Measurements from ENCODE around the gene DTNB.

The DTNB gene

GRCh38 chr2:25375371-25375988 lies 297.9 kb downstream of the DTNB start:
- in situ Hi-C loops (cut with MboI; ENCODE audit: low sequenced_read_pairs): no loop called here

- in situ Hi-C loops (cut with MboI; ENCODE audit: low sequenced_read_pairs): no loop called here
These were observed 298.6 kb downstream of the DTNB start for GRCh38 chr2:25374827-25375226.

- in situ Hi-C loops (cut with MboI; ENCODE audit: low sequenced_read_pairs): no loop called here
These were observed 299.0 kb downstream of the DTNB start for GRCh38 chr2:25374411-25374810.

GRCh38 chr2:25373269-25373981 lies 300.0 kb downstream of the DTNB start:
- in situ Hi-C loops (cut with MboI; ENCODE audit: low sequenced_read_pairs): no loop called here

- in situ Hi-C loops (cut with MboI; ENCODE audit: low sequenced_read_pairs): no loop called here
These were observed 300.7 kb downstream of the DTNB start for GRCh38 chr2:25372405-25373268.

GRCh38 chr2:25371253-25372241 lies 301.8 kb downstream of the DTNB start:
- in situ Hi-C loops (cut with MboI; ENCODE audit: low sequenced_read_pairs): no loop called here

GRCh38 chr2:25369876-25370275 lies 303.5 kb downstream of the DTNB start:
- in situ Hi-C loops (cut with MboI; ENCODE audit: low sequenced_read_pairs): no loop called here

GRCh38 chr2:25369439-25369838 lies 303.9 kb downstream of the DTNB start:
- in situ Hi-C loops (cut with MboI; ENCODE audit: low sequenced_read_pairs): no loop called here

GRCh38 chr2:25368660-25369059 lies 304.7 kb downstream of the DTNB start:
- in situ Hi-C loops (cut with MboI; ENCODE audit: low sequenced_read_pairs): no loop called here

GRCh38 chr2:25367296-25367695 lies 306.1 kb downstream of the DTNB start:
- in situ Hi-C loops (cut with MboI; ENCODE audit: low sequenced_read_pairs): no loop called here

- in situ Hi-C loops (cut with MboI; ENCODE audit: low sequenced_read_pairs): no loop called here
These were observed 306.7 kb downstream of the DTNB start for GRCh38 chr2:25366629-25367028.

- in situ Hi-C loops (cut with MboI; ENCODE audit: low sequenced_read_pairs): no loop called here
These were observed 308.1 kb downstream of the DTNB start for GRCh38 chr2:25365241-25365640.

- in situ Hi-C loops (cut with MboI; ENCODE audit: low sequenced_read_pairs): no loop called here
These were observed 309.6 kb downstream of the DTNB start for GRCh38 chr2:25363733-25364132.

- in situ Hi-C loops (cut with MboI; ENCODE audit: low sequenced_read_pairs): no loop called here
These were observed 310.8 kb downstream of the DTNB start for GRCh38 chr2:25362434-25363145.

- in situ Hi-C loops (cut with MboI; ENCODE audit: low sequenced_read_pairs): no loop called here
These were observed 311.3 kb downstream of the DTNB start for GRCh38 chr2:25362049-25362433.

- in situ Hi-C loops (cut with MboI; ENCODE audit: low sequenced_read_pairs): no loop called here
These were observed 311.9 kb downstream of the DTNB start for GRCh38 chr2:25361261-25362048.

GRCh38 chr2:25358836-25359235 lies 314.5 kb downstream of the DTNB start:
- in situ Hi-C loops (cut with MboI; ENCODE audit: low sequenced_read_pairs): loop anchor here (10.0 kb wide), 1 partner anchor 54 kb away; no protein-coding TSS in a partner anchor

- in situ Hi-C loops (cut with MboI; ENCODE audit: low sequenced_read_pairs): loop anchor here (10.0 kb wide), 1 partner anchor 54 kb away; no protein-coding TSS in a partner anchor
These were observed 315.0 kb downstream of the DTNB start for GRCh38 chr2:25358249-25358815.

GRCh38 chr2:25356088-25356487 lies 317.3 kb downstream of the DTNB start:
- in situ Hi-C loops (cut with MboI; ENCODE audit: low sequenced_read_pairs): loop anchor here (10.0 kb wide), 1 partner anchor 51 kb away; no protein-coding TSS in a partner anchor

All from HL-60/S4 treated with phorbol 12-myristate 13-acetate at 8.2 ng/mL for 4 days and 3 days (cell line).